HT-29 (cell line): ENCODE data around the gene SYNE1. TPM values are rescaled to one million over a fixed set of nuclear protein-coding genes. Genes with fewer than 3 reads are reported as not detected.

Experiments
- DNase-seq: peaks from one replicate; pipeline ENCODE4 v3.0.0-alpha.2; 2015; ENCODE audit warnings: low spot score
- total RNA-seq: library from RNA; depleted of rRNA; stranded (reverse); fragments of >200 nt; shearing (Covaris generic); gene quantifications from 2 replicates; pipeline ENCODE4 v1.2.3, GENCODE V29; 2014

The SYNE1 gene
- total RNA-seq, 1 experiment from 2014 or later, result 3.9 TPM

GRCh38 chr6:152236370-152237097 lies 400.6 kb downstream of the SYNE1 start:
- no peak for DNase-seq

- DNase-seq, result no peak
Measured at GRCh38 chr6:152233547-152234320, 403.4 kb downstream of the SYNE1 start.

GRCh38 chr6:152232501-152233151 lies 404.5 kb downstream of the SYNE1 start:
- DNase-seq, result no peak

DNA sequence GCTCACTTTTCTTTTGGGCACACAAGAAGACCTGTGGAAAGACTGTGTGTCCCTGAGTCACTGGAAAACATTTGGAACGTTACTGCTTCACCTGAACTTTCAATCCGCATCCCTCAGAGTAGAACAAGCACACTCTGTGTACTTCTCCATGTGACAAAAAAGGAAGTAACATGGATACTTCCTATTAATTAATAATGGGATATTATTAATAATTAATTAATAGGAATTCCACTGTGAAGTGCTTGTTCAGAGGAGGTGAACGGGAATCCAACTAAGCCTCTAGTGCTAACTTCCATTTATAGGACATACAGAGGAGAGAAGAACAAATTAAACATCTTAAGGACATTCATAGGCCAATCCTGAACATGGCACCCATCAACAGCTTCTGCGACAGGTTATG lies 407.8 kb downstream of the SYNE1 start:
- no peak for DNase-seq

DNA sequence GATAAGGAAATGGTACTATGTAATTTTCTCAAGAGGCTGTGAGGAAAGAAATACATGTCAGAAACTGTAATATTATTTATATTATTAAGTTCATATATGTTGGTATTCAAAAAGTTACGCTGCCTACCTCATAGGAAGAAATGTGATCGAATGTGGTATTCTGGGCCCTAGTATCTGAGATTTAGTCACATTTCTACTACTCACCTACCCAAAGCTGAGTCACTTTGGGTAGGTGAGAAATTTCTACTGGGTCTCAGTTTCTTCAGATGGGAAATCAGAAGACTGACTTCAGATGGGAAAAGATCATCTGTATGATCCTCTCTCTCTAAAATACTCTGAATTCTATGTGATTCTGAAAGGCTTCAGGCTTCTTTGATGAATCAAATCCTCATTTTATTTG lies 411.0 kb downstream of the SYNE1 start:
- DNase-seq, result no peak

- DNase-seq, result no peak
Measured at GRCh38 chr6:152225241-152225934, 411.8 kb downstream of the SYNE1 start.

GRCh38 chr6:152223636-152224035 lies 413.5 kb downstream of the SYNE1 start:
- DNase-seq, result no peak

GRCh38 chr6:152221806-152222628 lies 415.1 kb downstream of the SYNE1 start:
- DNase-seq, result no peak

DNA sequence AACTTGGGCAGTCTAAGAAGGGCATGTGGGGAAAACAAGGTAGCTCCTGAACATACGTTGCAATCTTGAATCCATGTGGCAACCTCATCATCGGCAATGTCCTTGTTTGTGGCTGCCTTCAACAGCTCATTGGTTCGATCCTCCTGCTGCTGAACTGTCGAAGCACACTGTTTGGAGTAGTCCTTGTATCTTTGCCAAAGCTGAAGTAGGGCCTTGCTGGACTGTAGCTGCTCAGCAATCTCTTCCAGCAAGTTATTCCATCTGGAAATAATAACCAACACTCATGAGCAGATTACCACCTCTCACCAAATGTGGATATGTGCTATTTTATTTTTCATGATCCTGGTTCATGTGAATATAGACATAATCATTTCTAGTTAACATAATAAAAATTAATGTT lies 416.4 kb downstream of the SYNE1 start:
- no peak for DNase-seq

DNA sequence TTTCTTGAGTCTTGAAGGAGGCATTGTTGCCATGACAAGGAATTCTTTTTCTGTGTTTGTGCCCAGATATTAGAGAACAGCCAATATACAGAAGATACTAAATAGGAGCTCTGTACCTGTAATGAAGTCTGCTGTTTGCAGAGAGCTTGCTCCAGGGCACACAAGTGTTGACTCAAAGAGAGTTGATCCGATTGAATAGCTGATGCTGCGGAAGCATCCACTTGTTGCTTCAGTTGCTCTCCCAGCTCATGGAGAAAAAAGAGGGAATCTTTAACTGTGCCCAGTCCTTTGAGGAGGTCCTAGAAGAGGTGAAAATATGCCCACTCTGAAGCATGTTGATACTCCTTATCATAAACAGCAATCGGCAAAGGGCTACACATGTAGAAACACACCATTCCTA lies 418.3 kb downstream of the SYNE1 start:
- DNase-seq, result no peak

DNA sequence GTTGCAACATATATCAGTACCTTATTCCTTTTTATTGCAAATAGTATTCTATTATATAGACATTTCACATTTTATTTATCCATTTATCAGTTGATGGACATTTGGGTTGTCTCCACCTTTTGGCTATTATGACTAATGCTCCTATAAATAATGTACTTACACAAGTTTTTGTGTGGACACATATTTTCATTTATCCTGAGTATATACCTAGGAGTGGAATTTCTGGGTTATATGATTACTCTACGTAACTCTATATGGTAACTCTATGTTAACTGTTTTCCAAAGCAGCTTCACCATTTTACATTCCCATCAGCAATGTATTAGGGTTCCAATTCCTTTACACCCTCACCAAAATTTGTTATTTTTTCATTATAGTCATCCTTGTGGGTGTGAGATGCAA lies 424.7 kb downstream of the SYNE1 start:
- no peak for DNase-seq

DNA sequence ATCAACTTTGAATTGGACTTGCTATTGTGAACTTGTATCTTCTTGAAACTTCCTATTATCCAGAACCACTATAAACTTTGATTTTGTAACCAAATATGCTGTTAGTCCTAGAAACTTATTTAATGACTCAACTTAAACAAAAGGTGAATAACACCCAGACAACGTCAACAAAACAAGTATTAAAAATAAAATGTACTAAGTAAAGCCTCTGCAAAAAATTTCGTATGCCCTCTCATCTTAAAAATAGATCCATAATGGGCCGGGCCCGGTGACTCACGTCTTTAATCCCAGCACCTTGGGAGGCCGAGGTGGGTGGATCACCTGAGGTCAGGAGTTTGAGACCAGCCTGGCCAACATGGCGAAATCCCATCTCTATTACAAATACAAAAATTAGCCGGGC lies 428.0 kb downstream of the SYNE1 start:
- DNase-seq, result no peak

GRCh38 chr6:152207915-152208714 lies 429.0 kb downstream of the SYNE1 start:
- no peak for DNase-seq

DNA sequence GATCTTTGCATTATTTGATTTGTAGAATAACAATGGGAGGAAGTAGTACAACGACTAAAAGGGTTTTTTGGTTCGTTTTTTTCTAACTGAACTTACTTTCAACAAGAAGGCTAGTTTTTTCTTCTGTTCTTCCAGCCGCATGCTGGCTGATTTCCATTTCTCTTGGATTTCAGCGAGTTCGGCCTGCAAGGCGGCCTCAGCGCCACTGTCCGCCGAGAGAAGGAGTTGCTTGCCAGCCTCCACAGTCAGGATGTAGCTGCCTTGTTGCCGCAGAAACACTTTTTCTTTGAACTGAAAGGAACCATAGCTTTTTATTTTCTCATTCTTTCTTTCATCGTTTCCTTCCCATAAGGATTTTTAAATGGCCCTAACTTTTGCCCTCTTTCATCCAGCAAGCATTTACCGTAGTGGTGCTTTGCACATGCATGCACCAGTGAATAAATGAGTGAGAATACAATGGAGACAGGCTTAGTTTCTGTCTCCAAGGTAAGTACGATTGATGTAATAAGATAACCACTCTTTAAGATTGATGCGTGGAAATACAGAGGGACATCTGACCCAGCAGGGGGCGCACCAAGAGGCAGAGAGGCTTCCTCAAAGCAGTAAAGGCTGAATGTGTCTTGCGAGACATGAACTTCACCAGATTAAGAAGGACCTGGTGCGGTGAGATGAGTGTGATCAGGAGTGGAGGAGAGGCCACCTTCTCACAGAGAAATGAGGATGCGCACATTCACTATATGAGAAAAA lies 430.9 kb downstream of the SYNE1 start:
- no peak for DNase-seq

DNA sequence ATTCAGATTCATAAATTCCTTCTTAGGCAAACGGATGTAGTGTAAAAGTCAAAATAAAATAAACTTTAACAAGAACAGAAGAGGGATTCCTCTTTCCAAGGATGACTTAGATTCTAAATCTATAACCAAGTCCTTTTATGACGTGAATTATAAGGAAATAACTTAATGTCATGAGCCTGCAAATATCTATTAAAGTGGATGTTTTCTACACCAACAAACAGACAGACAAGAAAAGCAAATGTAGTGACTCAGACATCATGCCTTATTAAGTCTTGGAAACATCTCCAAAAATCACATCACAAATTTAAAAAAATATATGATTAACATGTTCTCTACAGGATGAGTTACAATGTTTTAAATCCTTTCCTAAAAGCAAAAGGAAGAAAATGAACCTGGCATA lies 432.6 kb downstream of the SYNE1 start:
- no peak for DNase-seq

GRCh38 chr6:152201120-152201519 lies 436.0 kb downstream of the SYNE1 start:
- no peak for DNase-seq

- DNase-seq, result no peak
Measured at GRCh38 chr6:152195896-152196295, 441.3 kb downstream of the SYNE1 start.

- no peak for DNase-seq
Measured at GRCh38 chr6:152189736-152190135, 447.4 kb downstream of the SYNE1 start.

DNA sequence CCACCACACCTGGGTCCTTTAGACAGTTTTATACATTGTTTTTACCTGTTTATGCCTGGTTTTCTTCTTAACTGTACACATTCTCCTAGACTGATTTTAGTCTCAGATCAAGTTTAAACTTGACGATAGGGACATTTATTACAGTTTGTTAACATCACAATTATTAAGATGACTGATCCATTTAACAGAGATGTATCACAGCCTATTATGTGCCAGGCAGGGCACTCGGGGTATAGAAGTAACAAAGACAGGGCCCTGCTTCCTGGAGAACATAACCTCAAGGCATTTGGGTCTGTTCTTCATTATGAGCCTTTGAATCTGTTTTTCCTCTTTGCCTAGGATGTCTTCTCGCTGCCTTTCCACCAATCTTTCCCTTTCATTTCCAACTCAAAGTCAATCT lies 449.2 kb downstream of the SYNE1 start:
- no peak for DNase-seq

- DNase-seq, result no peak
Measured at GRCh38 chr6:152186840-152187239, 450.3 kb downstream of the SYNE1 start.
